H1 (cell line): ENCODE results near the gene DEDD. TPM values are rescaled to one million over a fixed set of nuclear protein-coding genes. Genes with fewer than 3 reads are reported as not detected.

ENCODE experiments used
- NANOG ChIP-seq: IDR thresholded peaks from 2 replicates; pipeline ENCODE4 v1.6.1; 2011; ENCODE audit warnings: low read length, low read depth, mild to moderate bottlenecking, inconsistent platforms; ENCODE audit not compliant: insufficient read depth, poor library complexity, severe bottlenecking
- RFX5 ChIP-seq: IDR thresholded peaks from 2 replicates; pipeline ENCODE4 v1.6.1; 2011; ENCODE audit warnings: low read depth, low read length, improper control_type of control experiment, borderline replicate concordance
- polyA plus RNA-seq, 7 experiments: library from polyadenylated mRNA; depleted of rRNA in 3 of 7; stranded (reverse) in 5 of 7; unstranded in 2 of 7; fragments of >200 nt in 5 of 7; fragments of 200-250 nt in 2 of 7; gene quantifications; 1 replicate in 5 of 7; 2 replicates in 1 of 7; 4 replicates in 1 of 7; pipeline versions ENCODE4 v1.2.1 to v1.2.3, GENCODE V29; 2011 to 2013; ENCODE audit warnings: missing spikeins in 2 of 7, mixed read lengths in 2 of 7
- total RNA-seq: library from RNA; stranded (reverse); fragmentation: NEBNext Ultra II Directional; extraction: Animal tissue kit (Norgen Biotek cat#: 25700); gene quantifications from 2 replicates; pipeline ENCODE4 v1.2.1, GENCODE V29; 2021

The DEDD gene
- total and polyA plus RNA-seq, 2 of the 8 experiments (the other 6 are each of a cell fraction or from before 2014, with no cell fraction given): 42.6 to 55.9 TPM

GRCh38 chr1:161165742-161166668 is 33.5 kb upstream of the DEDD start, which contains the start of gene PPOX (continued):
- no peak for TF ChIP-seq NANOG
- no peak for TF ChIP-seq RFX5
